ENCODE data around the gene AKT3.

DNA sequence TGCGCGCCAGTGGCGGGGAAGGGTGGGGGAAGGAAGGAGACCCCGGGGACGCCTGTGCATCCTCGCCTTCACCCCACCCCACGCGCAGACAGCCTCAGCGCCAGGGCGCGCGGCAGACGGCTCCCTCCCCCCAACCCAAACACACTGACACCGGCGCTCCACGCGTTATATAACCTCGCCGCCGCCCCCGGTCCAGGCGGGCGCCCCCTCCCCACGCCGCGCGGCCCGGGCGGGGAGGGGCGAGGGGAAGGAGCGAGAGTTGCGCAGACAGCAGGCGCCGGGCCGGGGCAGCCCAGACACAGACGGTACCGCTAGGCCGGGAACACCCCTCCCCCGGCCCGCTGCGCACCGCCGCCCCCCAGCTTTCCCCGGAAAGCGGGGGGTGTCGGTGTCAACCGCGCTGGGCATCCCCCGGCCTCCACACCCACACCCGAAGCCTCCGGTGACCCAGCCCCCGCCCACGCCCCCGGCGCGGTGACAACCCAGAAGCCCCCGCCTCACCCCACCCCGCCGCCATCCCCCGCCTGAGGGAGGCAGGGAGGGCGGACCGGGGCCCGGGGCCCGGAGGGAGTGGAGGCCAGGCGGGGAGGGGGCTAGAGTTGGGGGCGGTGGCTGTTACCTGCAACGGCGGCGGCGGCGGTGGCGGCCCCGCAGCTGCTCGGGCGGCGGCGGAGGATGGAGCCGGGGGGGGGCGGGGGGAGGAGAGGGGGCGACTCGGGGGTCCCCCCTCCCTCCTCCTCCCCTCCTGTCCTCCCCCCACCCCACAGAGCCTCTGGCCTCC, 432 bp downstream of the AKT3 start:
- TF ChIP-seq, protein P1, sequence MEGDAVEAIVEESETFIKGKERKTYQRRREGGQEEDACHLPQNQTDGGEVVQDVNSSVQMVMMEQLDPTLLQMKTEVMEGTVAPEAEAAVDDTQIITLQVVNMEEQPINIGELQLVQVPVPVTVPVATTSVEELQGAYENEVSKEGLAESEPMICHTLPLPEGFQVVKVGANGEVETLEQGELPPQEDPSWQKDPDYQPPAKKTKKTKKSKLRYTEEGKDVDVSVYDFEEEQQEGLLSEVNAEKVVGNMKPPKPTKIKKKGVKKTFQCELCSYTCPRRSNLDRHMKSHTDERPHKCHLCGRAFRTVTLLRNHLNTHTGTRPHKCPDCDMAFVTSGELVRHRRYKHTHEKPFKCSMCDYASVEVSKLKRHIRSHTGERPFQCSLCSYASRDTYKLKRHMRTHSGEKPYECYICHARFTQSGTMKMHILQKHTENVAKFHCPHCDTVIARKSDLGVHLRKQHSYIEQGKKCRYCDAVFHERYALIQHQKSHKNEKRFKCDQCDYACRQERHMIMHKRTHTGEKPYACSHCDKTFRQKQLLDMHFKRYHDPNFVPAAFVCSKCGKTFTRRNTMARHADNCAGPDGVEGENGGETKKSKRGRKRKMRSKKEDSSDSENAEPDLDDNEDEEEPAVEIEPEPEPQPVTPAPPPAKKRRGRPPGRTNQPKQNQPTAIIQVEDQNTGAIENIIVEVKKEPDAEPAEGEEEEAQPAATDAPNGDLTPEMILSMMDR (conservative IDR thresholded peaks at IDR 0.05; ENCODE audit: low read depth in 2 of 2): no peak
- TF ChIP-seq EZH2phosphoT487 (IDR thresholded peaks at IDR 0.05; ENCODE audit: unreplicated experiment): no peak

All from GM23338 (cell line).